NCI-H2029 treated with DMSO at 0.1 percent for 48 hours (cell line): Measurements from ENCODE around the gene MAP2K5.

Source experiments
- DNase-seq: peaks from one replicate; lab custom pipeline; 2025; lab: John Stamatoyannopoulos, UW

The MAP2K5 gene

DNA sequence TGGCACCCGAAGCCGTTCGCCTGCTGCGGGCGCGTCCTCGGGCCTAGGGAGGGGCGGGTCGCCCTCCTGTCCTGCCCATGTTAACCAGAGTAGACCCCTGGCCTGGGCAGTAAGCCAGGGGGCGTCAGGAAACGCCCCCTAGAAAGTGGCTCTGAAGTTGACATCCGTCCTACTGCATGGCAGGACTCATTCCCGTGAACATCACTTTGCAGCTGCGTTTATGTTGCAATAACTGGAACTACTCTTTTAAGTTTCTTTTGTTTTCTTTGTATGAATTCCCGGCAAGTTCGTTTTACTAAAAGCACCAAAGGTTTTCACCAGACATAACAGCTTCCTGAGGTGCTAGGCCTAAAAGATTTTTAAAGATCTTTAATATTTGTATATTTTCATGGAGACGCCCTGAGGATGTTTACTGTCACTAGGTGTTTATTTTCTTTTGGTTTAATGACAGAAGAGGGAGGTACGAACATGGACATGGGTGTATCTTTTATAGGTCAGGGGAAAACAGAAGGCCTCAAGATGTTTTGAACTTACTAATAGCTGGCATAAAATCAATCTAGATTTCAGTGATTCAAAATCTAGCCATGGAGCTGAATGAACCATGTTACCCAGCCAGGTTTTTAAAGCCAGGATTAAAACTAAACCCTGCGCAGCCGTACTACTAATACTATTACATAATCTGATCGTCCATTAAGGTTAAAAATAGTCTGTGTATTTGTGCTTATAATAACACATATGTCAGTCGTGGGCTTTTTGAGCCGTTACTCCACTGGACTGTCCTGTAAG, 20.5 kb upstream of the MAP2K5 start:
- DNase-seq, result no peak

DNA sequence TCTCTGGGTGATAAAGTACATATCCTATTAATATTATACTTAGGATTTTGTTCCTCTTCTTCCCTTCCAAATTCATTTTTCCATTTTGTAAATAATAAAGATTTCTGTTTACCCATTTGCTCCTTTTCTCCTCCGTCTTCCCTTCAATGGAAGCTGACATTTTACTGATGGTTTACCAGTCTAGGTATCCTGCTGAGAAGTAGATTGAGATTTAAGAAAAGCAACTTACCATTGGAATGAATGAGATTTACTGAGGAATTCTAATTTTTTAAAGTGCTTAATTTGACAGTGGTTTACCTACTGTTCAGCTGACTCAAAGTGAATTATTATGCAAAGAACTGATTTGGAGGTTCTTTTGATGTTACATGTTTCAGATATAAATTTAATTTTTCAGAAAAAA, 19.2 kb upstream of the MAP2K5 start:
- no peak for DNase-seq

DNA sequence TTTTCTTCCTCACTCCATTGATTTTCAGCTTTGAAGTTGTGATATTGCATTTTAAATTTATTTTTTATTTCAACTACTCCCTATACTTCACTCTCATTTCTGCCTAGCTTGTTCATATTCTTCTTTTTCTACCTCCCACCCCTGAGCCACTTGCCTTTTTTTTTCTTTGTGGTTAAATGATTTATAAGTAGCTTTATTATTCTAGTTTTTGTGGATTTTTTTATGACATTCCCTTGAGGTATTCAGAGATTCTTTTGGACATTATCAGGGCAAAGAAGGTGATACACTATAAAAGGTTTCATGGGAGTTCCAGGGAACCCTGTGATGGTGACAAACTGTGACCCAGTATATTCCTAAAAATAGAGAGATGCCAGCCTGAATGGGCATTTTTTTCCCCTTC, 18.3 kb upstream of the MAP2K5 start:
- no peak for DNase-seq

DNA sequence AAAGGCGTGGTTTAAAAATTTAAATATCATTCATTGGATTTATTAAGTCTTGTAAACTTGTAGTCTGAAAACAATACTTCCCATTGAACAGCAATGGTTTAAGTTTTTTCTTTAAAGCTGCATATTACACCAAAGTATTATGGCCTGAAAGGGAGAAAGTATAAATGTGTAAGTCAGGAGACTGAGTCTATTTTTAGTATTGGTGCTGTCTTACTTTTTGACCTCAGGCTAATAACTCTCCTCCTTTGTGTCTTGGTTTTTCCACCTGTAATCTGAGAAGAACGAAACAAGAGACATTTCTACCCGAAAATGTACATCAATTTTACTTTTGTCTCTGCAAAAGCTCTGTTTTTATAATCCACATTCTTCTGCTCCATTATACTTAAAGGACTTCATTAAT, 14.0 kb upstream of the MAP2K5 start:
- no peak for DNase-seq

DNA sequence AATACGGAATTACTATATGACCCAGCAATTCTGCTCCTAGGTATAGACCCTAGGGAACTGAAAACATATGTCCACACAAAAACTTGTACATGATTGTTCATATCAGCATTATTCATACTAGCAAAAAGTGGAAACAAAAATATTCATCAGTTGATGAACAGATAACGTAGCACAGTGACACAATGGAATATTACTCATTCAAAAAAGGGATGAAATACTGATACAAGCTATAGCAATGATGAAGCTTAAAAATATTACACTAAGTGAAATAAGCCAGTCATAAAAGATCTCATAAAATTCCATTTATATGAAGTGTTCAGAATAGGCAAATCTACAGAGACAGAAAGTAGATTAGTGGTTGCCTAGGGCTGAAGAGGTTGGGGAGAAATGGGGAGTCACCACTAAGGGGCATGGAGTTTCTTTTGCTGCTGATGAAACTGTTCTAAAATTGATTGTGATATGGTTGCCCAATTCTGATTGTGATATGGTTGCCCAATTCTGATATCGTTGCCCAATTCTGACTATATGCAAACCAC, 11.1 kb upstream of the MAP2K5 start:
- DNase-seq, result no peak

DNA sequence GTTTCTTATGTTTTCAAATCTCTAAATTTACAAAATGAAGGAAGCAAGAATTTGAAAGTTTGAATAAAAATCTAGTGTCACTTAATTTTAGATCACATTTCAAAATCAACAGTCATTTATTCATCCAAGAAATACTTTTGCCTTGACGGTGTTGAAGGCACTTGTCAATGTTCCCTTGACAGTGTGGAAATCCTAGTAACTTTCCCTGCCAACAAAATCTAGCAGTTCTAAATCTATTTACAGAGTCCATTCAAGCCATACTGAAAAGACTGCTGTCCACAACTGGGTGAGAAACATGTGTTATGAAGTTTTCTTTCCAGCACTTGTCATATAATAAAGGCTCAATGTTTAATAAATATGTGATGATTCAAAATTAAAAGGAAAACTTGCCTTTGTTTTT, 8.6 kb upstream of the MAP2K5 start:
- no peak for DNase-seq

DNA sequence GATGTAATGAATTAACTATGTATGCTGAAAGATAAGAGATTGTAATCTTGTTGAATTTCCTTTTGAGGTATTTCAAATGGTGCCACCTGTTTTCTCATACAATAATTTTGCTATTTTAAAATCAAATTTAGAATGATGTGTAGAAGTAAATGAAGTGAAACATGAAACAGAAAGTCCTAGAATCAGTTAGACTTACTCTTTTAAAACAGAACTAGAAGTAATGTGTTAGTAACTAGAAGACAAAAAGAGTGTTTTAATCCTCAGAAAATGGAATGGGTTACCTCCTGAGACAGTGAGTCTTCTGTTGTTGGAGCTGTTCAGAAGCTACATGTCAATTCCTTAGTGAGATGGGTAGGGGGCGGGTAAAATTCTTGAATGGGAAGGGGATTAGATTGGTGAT, 8.1 kb upstream of the MAP2K5 start:
- no peak for DNase-seq

DNA sequence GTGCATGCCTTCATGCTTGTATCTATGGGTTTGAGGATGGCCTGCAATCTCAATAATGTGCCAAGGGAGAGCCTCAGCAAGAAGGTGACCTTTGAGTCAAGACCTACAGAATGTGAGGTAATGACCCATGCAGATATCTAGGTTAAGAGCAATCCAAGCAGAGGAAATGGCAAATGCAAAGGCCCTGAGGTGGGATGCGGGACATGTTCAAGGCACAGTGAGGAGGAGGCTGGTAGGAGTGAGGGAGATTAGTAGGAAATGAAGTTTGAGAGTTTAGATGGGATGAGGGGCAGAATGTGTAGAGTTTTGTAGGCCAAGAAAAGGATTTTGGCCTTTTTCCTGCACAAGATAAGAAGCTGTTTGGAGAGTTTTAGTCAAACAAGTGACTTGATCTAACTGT, 4.7 kb upstream of the MAP2K5 start:
- no peak for DNase-seq

DNA sequence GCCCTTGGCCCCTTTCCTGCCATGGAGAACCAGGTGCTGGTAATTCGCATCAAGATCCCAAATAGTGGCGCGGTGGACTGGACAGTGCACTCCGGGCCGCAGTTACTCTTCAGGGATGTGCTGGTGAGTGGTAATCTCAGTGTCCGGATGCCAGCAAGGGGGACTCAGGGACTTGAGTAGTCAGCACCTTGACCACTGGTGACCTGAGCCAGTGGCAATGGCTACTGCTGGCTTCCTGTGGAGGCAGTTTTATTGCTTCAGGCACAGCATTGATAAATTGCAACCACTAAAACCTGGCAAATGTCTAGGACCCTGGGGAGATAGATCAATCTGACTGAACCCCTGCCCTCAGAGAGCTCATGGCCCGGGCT, 830 bp downstream of the MAP2K5 start:
- no peak for DNase-seq

DNA sequence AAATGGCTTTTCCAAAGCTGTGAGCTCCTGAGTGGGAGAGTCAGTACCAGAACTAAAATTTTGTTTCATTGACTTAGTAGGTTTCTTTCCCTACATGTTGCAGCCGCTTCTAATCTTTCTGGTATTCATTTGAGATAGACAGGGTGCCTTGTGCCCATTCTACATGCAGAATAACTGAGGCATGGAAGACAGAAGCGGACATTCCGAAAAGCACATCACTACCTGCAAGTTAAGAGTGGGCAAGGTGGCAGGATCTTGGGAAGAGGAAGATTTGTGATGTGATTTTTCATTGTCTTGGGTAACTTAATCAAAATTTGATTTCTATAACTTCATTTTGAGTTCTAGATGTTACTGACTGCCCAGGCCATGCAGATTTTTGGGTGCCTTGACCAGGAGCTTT, 2.0 kb downstream of the MAP2K5 start:
- DNase-seq, result no peak

DNA sequence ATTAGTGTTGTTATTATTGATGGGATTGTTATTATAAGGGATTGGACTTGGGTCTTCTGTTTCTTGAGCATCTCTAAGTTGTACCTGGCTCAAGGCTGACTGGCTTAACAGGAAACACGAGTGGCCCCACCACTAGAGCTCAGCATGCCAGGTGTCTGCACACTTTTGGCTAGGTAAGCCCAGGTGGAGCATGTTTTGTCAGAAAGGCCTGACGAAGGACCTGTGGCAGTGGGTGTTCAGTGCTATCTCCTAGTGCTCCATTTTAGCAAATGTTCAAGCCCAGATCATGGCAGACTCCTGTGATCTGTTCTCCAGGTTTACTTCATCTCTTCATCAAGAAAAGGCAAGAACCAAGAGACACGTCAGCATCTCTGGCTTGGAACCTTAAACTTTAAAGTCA, 3.4 kb downstream of the MAP2K5 start:
- DNase-seq, result no peak

DNA sequence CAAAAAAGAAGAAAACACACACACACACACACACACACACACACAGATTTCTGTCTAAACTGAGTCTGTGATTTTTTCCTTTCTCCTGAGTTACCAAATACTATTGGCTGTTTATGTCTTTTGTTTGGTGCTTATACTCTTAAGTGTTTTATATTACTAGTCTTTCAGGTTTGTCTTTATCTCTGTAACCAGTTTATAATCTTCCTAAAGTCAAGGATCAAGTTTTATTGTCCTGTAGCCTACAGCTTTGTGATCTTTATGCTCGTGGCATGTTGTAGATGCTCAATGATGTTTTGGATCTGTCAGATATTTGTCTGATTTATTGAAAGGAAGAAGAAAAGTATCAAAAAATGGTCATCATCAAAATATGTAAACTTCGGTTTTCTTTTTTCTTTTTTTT, 4.6 kb downstream of the MAP2K5 start:
- no peak for DNase-seq

DNA sequence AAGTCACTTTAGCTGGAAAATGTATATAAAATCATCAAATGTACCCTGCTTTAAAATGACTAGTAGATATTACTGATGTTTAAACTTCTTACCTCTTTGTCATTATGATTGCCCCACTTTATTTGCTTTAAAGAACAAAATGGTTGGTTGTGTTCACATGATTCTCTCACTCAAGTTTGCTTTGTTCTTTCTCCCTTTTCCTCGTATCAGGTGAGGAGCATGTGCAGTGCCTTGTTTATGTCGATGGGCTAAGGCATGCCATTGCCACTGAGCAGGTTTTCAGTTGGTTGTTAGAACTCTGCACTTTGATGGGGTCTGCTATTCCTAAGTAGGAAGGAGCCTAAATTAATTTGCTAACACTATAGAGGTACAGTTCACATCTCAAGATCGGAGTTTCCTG, 5.3 kb downstream of the MAP2K5 start:
- no peak for DNase-seq

DNA sequence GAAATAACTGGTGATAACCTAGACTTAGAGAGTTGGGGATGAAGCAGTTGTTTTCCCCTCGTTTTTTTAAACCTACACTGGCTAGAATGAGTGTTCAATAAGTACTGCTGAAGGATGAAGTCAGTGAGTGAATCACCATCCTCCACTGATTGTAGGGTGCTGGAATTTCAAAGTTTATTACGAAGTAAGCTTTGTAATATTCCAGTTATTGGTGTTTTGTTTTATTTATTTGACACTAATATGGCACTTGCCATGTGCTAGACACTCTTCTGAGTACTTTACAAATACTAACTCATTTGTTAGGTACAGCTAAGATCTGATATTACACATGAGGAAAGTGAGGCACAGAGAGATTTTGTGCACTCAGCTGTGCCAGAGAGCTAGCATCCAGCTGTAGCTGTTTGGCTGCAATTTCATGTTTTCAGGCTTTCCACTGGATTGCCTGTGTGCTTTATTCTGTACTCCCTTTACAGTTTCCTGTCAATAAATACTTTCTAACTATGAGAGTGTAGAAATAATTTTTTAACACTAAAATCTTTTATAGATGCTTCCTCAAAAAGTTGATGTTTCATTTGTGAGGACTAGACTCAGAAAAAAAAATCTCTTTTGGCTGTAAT, 5.8 kb downstream of the MAP2K5 start:
- no peak for DNase-seq

DNA sequence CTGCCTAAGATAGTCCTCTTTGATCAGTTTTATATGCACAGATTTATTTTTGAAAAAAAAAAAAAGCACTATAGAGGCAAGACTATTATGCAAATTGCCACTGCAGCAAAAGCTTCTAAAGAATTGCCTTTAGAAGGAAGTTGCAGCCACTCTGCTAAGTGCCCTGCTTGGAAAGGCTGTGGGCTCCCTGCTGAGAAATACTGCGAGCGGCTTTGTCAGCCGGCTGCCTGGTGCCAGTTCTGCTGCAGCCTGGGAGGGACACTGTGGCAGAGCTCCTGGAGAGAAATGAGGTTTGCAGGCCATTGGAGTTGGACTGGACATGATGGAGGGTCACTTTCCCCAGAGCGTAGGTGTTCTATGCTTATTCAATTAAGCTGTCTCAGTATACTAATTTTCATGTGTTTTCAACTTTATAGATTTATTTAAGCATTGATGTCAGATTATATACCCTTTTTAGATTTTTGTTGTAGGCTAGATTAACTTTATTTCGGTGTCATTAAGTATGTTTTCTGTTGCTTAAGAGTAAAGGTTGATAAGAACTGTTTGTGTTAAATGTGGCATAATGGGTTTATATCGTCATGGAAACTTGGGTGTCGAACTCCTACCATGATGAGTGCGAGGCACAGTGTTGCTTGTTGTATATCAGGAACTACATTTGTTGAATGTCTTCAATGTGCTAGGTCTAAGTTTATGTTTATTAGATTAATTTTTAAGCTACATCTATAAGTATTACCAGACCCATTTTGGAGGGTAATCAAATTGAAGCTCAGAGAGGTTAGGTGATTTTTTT, 6.6 kb downstream of the MAP2K5 start:
- DNase-seq, result no peak

DNA sequence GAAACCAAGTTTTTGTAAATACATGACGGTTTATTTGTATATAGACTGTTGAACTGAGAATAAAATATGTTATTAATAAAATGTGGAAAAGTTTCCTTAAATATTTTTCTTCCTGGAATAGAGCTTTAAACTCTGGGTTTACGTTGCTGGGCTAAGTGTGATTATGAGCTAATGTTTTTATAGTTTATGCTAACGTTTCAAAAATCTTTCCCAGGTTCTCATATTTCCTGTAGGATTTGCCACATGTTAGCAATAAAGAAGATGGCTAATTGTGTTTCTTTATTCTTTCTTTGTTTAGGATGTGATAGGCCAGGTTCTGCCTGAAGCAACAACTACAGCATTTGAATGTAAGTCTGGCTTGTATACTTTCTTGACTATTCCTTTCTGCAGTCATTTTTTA, 7.2 kb downstream of the MAP2K5 start:
- no peak for DNase-seq

DNA sequence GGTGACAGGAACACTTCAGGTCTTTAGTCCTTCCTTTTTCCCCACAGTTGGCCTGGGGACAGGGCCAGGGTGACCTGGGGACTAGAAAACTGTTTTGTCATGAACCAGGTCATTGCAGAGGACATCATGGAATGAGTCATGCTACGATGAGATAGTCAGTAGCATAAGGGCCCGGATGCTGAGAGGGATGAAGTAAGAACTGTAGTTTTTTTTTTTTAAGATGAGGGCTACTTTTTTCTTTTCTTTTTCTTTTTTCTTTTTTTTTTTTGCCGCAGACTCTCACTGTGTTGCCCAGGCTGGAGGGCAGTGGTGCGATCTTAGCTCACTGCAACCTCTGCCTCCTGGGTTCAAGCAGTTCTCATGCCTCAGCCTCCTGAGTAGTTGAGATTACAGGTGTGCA, 8.0 kb downstream of the MAP2K5 start:
- DNase-seq, result no peak

DNA sequence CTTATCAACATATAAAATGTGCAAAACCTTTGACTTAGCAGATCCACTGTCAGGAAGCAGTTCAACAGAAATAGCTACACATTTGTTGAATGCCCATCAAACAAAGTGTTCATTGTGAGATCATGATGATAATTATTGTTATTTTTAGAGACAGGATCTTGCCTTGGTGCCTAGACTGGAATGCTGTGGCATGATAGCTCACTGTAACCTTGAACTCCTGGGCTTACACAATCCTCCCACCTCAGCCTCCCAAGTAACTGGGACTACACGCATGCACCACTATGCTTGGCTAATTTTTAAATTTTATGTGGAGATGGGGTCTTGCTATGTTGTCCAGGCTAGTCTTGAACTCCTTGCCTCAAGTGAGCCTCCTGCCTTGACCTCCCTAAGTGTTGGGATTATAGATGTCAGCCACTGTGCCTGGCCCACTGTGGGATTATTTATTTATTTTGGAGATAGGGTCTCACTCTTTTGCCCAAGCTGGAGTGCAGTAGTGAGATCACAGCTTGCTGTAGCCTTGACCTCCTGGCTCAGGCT, 8.8 kb downstream of the MAP2K5 start:
- no peak for DNase-seq

DNA sequence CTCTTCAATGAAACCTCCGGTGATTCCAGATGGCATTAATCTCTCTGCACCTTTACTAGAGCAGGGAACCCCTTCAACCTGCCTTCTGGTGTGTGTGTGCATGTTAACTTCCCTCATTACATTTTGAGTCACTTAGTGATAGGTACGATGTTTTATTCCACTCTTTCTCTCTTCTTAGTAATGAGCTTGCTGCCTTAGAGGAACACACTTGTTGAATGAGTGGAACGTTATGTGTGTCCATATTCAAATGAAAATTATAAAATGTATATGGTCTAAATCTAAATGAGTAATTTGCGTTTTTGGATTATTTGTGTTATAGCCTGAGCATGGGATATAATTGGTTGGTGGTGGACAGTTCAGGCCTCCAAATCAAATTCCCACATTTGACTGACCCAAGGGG, 12.1 kb downstream of the MAP2K5 start:
- no peak for DNase-seq

DNA sequence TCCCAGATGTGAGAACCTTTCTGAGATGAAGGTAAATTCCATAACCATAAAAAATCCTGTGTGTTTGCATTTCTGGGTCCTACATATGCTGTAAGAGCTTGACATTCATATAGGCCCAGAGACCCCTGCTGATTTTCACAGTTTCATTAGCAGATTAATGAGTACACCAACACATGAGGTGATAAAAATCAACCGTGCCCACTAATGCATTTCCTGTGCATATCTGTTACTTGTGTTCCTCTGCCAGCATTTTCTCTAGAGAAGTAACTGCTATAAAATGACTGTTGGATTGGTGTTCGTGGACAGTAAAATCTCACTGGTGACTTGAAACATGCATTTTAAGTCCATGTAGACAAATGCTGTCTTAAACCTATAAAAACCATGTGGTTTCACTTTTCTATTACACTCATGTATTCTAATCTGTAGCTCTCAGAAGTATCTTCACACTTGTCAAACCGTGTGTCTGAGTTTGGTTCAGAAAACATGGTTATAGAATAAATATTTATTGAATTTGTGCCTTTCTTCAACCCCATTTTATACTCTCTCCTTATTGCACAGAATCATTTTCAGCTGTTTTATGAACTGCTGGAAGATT, 14.6 kb downstream of the MAP2K5 start:
- no peak for DNase-seq

DNA sequence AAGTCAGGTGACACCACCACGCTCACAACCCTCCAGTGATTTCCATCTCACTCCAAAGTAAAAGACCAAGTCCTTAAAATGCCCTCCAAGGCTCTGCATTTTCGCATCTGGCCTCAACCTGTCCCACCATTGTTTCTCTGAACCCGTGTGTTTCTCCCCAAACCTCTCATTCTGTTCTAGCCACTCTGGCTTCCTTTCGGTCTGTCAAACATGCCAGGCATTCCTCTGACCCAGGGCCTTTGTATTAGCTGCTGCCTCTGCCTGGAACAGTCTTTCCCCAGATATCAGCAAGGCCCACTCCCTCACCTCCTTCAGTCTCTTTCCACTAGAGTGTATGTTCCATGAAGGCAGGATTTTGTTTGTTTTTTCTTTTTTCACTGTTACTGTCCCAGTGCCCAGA, 16.0 kb downstream of the MAP2K5 start:
- no peak for DNase-seq

DNA sequence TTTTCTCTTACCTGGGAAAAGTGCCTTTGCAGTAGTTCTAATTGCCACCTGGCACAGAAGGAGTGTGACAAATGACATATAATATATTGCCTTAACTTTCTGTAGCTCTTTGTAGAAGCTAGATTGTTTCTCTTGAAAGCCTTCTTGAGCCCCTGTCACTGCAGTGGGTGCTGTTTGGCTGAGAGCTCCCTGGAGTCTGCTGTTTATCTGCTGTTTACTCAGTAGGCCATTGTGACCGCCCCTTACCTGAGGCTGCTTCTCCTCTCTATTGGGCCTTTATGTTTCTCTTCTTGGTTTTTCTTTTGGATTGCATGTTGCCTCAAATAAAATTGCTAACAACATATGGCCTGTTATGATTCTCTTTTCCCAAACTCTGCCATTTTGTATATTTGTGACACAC, 16.7 kb downstream of the MAP2K5 start:
- no peak for DNase-seq
